HEK293 (cell line): ENCODE measurements around the gene TMEM79.

Experiments used
- CTCF ChIA-PET: fragments of 350-600 bp; formaldehyde crosslinking; extraction: SDS; loops from one replicate; lab custom pipeline; 2021; ENCODE audit warnings: antibody characterized with exemption; lab: Yijun Ruan, JAX
- POLR2A ChIA-PET: fragments of 300-600 bp; formaldehyde crosslinking; extraction: SDS; loops from one replicate; lab custom pipeline; 2020; ENCODE audit warnings: antibody characterized with exemption, inconsistent platforms; lab: Yijun Ruan, JAX
- H3K27ac ChIP-seq: fragments of 200-500 bp; sonication (Bioruptor generic); 2 replicates; pipeline ENCODE4 v1.5.1; 2014; ENCODE audit warnings: low read depth, low read length, control low read depth, inconsistent platforms; ENCODE audit errors: extremely low read depth
- H3K36me3 ChIP-seq, 2 experiments: fragments of 200-500 bp in 1 of 2; sonication (Bioruptor generic) in 1 of 2; 1 replicate in 1 of 2; 2 replicates in 1 of 2; pipeline ENCODE4 v1.5.1; 2014 to 2017; ENCODE audit warnings: inconsistent platforms in 2 of 2, low read length in 2 of 2; ENCODE audit not compliant: control insufficient read depth in 2 of 2, insufficient read depth in 1 of 2
- H3K4me1 ChIP-seq: fragments of 200-500 bp; sonication (Bioruptor generic); 2 replicates; pipeline ENCODE4 v1.5.1; 2014; ENCODE audit warnings: mild to moderate bottlenecking, low read length, inconsistent platforms; ENCODE audit not compliant: control insufficient read depth, insufficient read depth
- H3K4me3 ChIP-seq: 2 replicates; pipeline ENCODE4 v1.5.1; 2011; ENCODE audit warnings: low read depth, mild to moderate bottlenecking, control low read depth, low read length, moderate library complexity
- H3K9me3 ChIP-seq: fragments of 200-500 bp; sonication (Bioruptor generic); 2 replicates; pipeline ENCODE4 v1.5.1; 2014; ENCODE audit warnings: low read depth, low read length, inconsistent platforms; ENCODE audit not compliant: control insufficient read depth, insufficient read depth
- KLF10 ChIP-seq: fragments of 450-650 bp; IDR thresholded peaks from 2 replicates; pipeline ENCODE4 v1.5.1; 2018; ENCODE audit warnings: missing biosample characterization, mild to moderate bottlenecking, missing genetic modification characterization
- KLF9 ChIP-seq: fragments of 450-650 bp; formaldehyde crosslinking; IDR thresholded peaks from 2 replicates; pipeline ENCODE4 v1.5.1; 2016; ENCODE audit warnings: missing biosample characterization, missing genetic modification characterization, low read depth
- SALL2 ChIP-seq: fragments of 450-650 bp; formaldehyde crosslinking; IDR thresholded peaks from 2 replicates; pipeline ENCODE4 v1.5.0; 2017; ENCODE audit warnings: missing biosample characterization, mild to moderate bottlenecking, missing genetic modification characterization, borderline replicate concordance
- YY1 ChIP-seq: fragments of 450-650 bp; formaldehyde crosslinking; IDR thresholded peaks from 2 replicates; pipeline ENCODE4 v1.5.1; 2018; ENCODE audit warnings: missing biosample characterization, missing genetic modification characterization
- ZBTB20 ChIP-seq: fragments of 450-650 bp; formaldehyde crosslinking; IDR thresholded peaks from 2 replicates; pipeline ENCODE4 v1.5.1; 2016; ENCODE audit warnings: missing biosample characterization, missing genetic modification characterization
- ZBTB21 ChIP-seq: fragments of 450-650 bp; formaldehyde crosslinking; IDR thresholded peaks from 2 replicates; pipeline ENCODE4 v1.5.1; 2017; ENCODE audit warnings: missing biosample characterization, missing genetic modification characterization
- ZFHX2 ChIP-seq: fragments of 450-650 bp; formaldehyde crosslinking; conservative IDR thresholded peaks from 2 replicates; pipeline ENCODE4 v1.5.1; 2016; ENCODE audit warnings: missing biosample characterization, missing genetic modification characterization
- ZFP41 ChIP-seq: fragments of 450-650 bp; formaldehyde crosslinking; IDR thresholded peaks from 2 replicates; pipeline ENCODE4 v1.5.1; 2016; ENCODE audit warnings: missing biosample characterization, missing genetic modification characterization, borderline replicate concordance
- ZIC2 ChIP-seq: fragments of 450-650 bp; formaldehyde crosslinking; IDR thresholded peaks from 2 replicates; pipeline ENCODE4 v1.5.1; 2016; ENCODE audit warnings: missing biosample characterization, missing genetic modification characterization
- ZNF175 ChIP-seq: fragments of 450-650 bp; formaldehyde crosslinking; IDR thresholded peaks from 2 replicates; pipeline ENCODE4 v1.5.1; 2016; ENCODE audit warnings: missing biosample characterization, missing genetic modification characterization
- ZNF202 ChIP-seq: fragments of 450-650 bp; formaldehyde crosslinking; IDR thresholded peaks from 2 replicates; pipeline ENCODE4 v1.5.1; 2016; ENCODE audit warnings: missing biosample characterization, missing genetic modification characterization, borderline replicate concordance
- ZNF248 ChIP-seq: fragments of 450-650 bp; formaldehyde crosslinking; IDR thresholded peaks from 2 replicates; pipeline ENCODE4 v1.5.1; 2017; ENCODE audit warnings: missing biosample characterization, missing genetic modification characterization
- ZNF423 ChIP-seq: fragments of 450-650 bp; formaldehyde crosslinking; IDR thresholded peaks from 2 replicates; pipeline ENCODE4 v1.5.1; 2016; ENCODE audit warnings: missing biosample characterization, missing genetic modification characterization
- ZNF501 ChIP-seq: fragments of 450-650 bp; formaldehyde crosslinking; IDR thresholded peaks from 2 replicates; pipeline ENCODE4 v1.5.1; 2016; ENCODE audit warnings: missing biosample characterization, missing genetic modification characterization
- ZNF585B ChIP-seq: fragments of 450-650 bp; formaldehyde crosslinking; IDR thresholded peaks from 2 replicates; pipeline ENCODE4 v1.5.1; 2016; ENCODE audit warnings: missing biosample characterization, missing genetic modification characterization
- ZNF610 ChIP-seq: fragments of 450-650 bp; formaldehyde crosslinking; IDR thresholded peaks from 2 replicates; pipeline ENCODE4 v1.5.1; 2016; ENCODE audit warnings: missing biosample characterization, missing genetic modification characterization, borderline replicate concordance
- ZNF629 ChIP-seq: fragments of 450-650 bp; formaldehyde crosslinking; IDR thresholded peaks from 2 replicates; pipeline ENCODE4 v1.5.1; 2017; ENCODE audit warnings: missing biosample characterization, missing genetic modification characterization
- ZNF660 ChIP-seq: fragments of 450-650 bp; IDR thresholded peaks from 2 replicates; pipeline ENCODE4 v1.5.1; 2018; ENCODE audit warnings: missing biosample characterization, mild to moderate bottlenecking, missing genetic modification characterization
- ZNF704 ChIP-seq: fragments of 450-650 bp; formaldehyde crosslinking; IDR thresholded peaks from 2 replicates; pipeline ENCODE4 v1.5.1; 2016; ENCODE audit warnings: missing biosample characterization, missing genetic modification characterization
- ZNF747 ChIP-seq: fragments of 450-650 bp; formaldehyde crosslinking; IDR thresholded peaks from 2 replicates; pipeline ENCODE4 v1.5.1; 2016; ENCODE audit warnings: missing biosample characterization, missing genetic modification characterization
- TF ChIP-seq, protein P1 (sequence below): fragments of 450-650 bp; formaldehyde crosslinking; IDR thresholded peaks from 2 replicates; pipeline ENCODE4 v1.5.1; 2016; ENCODE audit warnings: missing biosample characterization, missing genetic modification characterization
- TF ChIP-seq, protein P2 (sequence below): fragments of 450-650 bp; formaldehyde crosslinking; IDR thresholded peaks from 2 replicates; pipeline ENCODE4 v1.5.1; 2017; ENCODE audit warnings: missing biosample characterization, mild to moderate bottlenecking, missing genetic modification characterization, moderate library complexity
- TF ChIP-seq, protein P3 (sequence below): sonication (generic); formaldehyde crosslinking; IDR thresholded peaks from 2 replicates; pipeline ENCODE4 v1.8.1; 2022; ENCODE audit warnings: mild to moderate bottlenecking, moderate library complexity, missing genetic modification reagents
- TF ChIP-seq, protein P4 (sequence below): fragments of 450-650 bp; formaldehyde crosslinking; IDR thresholded peaks from 2 replicates; pipeline ENCODE4 v1.5.0; 2017; ENCODE audit warnings: missing biosample characterization, missing genetic modification characterization, borderline replicate concordance

Gene TMEM79

GRCh38 chr1:156295391-156295947, 11.3 kb downstream of the TMEM79 start, which contains the start of gene GLMP (continued):
- peak; percentile 36; the same call in 1 of the 2 replicates for TF ChIP-seq KLF10 (tag by site-specific recombination)
- peak; percentile 45; the same call in 1 of the 2 replicates for TF ChIP-seq KLF9 (tag by site-specific recombination)
- 0 out of 2 replicates have a peak, but pooled peaks have one; percentile 50 for TF ChIP-seq ZNF660 (tag by site-specific recombination)

DNA sequence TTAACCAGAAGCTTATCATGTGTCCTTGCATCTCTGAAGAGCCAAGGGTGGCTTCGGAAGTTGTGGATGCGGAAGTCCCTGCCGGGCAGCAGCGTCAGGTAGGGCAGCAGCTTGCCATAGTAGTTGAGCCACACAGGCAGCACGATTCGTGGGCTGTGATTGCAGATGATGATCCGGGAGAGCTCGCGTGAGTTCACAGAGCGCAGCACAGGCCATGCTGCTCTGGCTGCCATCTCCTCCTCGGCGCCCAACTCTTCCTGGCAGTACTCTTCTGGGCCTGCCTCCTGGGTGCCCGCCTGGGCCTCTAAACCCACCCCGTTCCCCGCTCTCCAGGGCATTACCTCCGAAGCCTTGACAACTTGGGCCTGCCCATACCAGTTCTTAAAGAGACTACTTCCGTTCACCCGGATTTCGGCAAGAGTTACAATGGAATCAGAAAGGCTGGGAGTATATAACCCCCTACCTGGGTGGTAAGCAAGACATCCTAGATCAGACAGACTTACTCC, 14.8 kb downstream of the TMEM79 start, which contains the start of gene VHLL:
VHLL (minus strand) TSS at position 456 of the 506 bp plus-strand sequence; CDS start at position 338, 118 bp downstream.
- peaks cover under 1 to 13% of the 10 kb centered on the region in 2 experiments; a peak in 2 of 3 replicates for H3K36me3 ChIP-seq
- H3K4me1 ChIP-seq: peaks cover 3% of the 10 kb centered on the region; the same call in 1 of the 2 replicates
- CTCF ChIA-PET: interaction anchor here (1.0 kb wide), 1 partner anchor 21 kb away, joined by 3 read pairs; no protein-coding TSS in a partner anchor
- H3K9me3 ChIP-seq: no peaks in the 10 kb centered on the region
- POLR2A ChIA-PET: no interaction called here
- no peak within 1 kb of the TSS for H3K4me3 ChIP-seq
- H3K27ac ChIP-seq: no peak within 1 kb of the TSS
- TF ChIP-seq ZNF202 (tag by site-specific recombination) (no peak), ZNF501 (tag by site-specific recombination) (no peak), ZNF747 (tag by site-specific recombination) (no peak), ZNF585B (no peak), ZFHX2 (tag by site-specific recombination) (no peak), ZNF629 (no peak)
- TF ChIP-seq, protein P1, sequence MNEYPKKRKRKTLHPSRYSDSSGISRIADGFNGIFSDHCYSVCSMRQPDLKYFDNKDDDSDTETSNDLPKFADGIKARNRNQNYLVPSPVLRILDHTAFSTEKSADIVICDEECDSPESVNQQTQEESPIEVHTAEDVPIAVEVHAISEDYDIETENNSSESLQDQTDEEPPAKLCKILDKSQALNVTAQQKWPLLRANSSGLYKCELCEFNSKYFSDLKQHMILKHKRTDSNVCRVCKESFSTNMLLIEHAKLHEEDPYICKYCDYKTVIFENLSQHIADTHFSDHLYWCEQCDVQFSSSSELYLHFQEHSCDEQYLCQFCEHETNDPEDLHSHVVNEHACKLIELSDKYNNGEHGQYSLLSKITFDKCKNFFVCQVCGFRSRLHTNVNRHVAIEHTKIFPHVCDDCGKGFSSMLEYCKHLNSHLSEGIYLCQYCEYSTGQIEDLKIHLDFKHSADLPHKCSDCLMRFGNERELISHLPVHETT (tag by site-specific recombination): no peak

GRCh38 chr1:156303241-156303640, 19.1 kb downstream of the TMEM79 start:
- CTCF ChIA-PET: interaction anchor here (0.7 to 1.2 kb wide), 3 partner anchors 13 to 78 kb away, joined by 3 to 9 read pairs (median 5); no protein-coding TSS in a partner anchor
- POLR2A ChIA-PET: interaction anchor here (0.7 kb wide), 1 partner anchor 12 kb away, joined by 3 read pairs; no protein-coding TSS in a partner anchor
- no peak overlapping the region for H3K27ac ChIP-seq
- H3K4me1 ChIP-seq: no peaks in the 10 kb centered on the region
- H3K36me3 ChIP-seq: peaks cover 33 to 37% of the 10 kb centered on the region in 2 experiments
- H3K4me3 ChIP-seq: no peak overlapping the region
- H3K9me3 ChIP-seq: no peaks in the 10 kb centered on the region
- TF ChIP-seq ZNF175 (tag by site-specific recombination) (no peak), YY1 (tag by site-specific recombination) (no peak), ZNF610 (tag by site-specific recombination) (no peak), ZNF248 (tag by site-specific recombination) (no peak), SALL2 (tag by site-specific recombination) (no peak), ZBTB20 (tag by site-specific recombination) (no peak), ZNF423 (tag by site-specific recombination) (no peak), ZFP41 (tag by site-specific recombination) (no peak), ZIC2 (tag by site-specific recombination) (no peak), ZBTB21 (tag by site-specific recombination) (no peak), ZNF704 (no peak)
- TF ChIP-seq, protein P2, sequence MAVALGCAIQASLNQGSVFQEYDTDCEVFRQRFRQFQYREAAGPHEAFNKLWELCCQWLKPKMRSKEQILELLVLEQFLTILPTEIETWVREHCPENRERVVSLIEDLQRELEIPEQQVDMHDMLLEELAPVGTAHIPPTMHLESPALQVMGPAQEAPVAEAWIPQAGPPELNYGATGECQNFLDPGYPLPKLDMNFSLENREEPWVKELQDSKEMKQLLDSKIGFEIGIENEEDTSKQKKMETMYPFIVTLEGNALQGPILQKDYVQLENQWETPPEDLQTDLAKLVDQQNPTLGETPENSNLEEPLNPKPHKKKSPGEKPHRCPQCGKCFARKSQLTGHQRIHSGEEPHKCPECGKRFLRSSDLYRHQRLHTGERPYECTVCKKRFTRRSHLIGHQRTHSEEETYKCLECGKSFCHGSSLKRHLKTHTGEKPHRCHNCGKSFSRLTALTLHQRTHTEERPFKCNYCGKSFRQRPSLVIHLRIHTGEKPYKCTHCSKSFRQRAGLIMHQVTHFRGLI: no peak
- TF ChIP-seq, protein P3, sequence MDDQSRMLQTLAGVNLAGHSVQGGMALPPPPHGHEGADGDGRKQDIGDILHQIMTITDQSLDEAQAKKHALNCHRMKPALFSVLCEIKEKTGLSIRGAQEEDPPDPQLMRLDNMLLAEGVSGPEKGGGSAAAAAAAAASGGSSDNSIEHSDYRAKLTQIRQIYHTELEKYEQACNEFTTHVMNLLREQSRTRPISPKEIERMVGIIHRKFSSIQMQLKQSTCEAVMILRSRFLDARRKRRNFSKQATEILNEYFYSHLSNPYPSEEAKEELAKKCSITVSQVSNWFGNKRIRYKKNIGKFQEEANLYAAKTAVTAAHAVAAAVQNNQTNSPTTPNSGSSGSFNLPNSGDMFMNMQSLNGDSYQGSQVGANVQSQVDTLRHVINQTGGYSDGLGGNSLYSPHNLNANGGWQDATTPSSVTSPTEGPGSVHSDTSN (CRISPR knock-in tag): no peak
- TF ChIP-seq, protein P4, sequence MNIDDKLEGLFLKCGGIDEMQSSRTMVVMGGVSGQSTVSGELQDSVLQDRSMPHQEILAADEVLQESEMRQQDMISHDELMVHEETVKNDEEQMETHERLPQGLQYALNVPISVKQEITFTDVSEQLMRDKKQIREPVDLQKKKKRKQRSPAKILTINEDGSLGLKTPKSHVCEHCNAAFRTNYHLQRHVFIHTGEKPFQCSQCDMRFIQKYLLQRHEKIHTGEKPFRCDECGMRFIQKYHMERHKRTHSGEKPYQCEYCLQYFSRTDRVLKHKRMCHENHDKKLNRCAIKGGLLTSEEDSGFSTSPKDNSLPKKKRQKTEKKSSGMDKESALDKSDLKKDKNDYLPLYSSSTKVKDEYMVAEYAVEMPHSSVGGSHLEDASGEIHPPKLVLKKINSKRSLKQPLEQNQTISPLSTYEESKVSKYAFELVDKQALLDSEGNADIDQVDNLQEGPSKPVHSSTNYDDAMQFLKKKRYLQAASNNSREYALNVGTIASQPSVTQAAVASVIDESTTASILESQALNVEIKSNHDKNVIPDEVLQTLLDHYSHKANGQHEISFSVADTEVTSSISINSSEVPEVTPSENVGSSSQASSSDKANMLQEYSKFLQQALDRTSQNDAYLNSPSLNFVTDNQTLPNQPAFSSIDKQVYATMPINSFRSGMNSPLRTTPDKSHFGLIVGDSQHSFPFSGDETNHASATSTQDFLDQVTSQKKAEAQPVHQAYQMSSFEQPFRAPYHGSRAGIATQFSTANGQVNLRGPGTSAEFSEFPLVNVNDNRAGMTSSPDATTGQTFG (tag by site-specific recombination): no peak
